ENCODE measurements around the gene RAB22A.

DNA sequence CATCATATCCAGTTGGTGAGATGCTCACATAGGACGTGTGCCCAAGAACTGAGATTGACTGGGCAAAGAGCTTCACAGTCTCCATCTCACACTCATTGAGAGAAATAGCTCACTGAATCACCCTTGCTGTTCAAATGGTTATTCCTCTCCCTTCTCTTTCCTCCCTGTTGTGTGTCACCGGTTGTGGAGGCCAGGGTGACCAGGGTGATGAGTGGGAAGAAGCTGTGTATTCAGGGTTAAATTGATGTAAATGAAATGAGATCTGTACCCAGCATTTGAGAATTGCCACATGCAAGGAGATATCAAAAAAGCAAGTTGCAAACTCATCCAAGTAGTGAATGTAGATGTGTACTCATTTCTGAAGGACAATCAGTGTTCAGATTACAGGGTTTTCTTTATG lies 43.0 kb downstream of the RAB22A start:
- no peak for TF ChIP-seq POU6F1 (CRISPR knock-in tag; IDR thresholded peaks at IDR 0.05; ENCODE audit: borderline replicate concordance, low read depth)
- TF ChIP-seq OSR1 (CRISPR knock-in tag; IDR thresholded peaks at IDR 0.05), result no peak
- TF ChIP-seq CREB5 (CRISPR knock-in tag; IDR thresholded peaks at IDR 0.05; ENCODE audit: low read depth), result no peak
- no peak for TF ChIP-seq RARB (CRISPR knock-in tag; IDR thresholded peaks at IDR 0.05)

Data from SK-N-SH treated with all-trans-retinoic acid at 6 μM for 48 hours (cell line).